ENCODE data around the gene TMEM131L.

- no peak for TF ChIP-seq GATA2 (IDR thresholded peaks at IDR 0.05; ENCODE audit: low read depth, low read length)
- no peak for TF ChIP-seq GATA3 (IDR thresholded peaks at IDR 0.05; ENCODE audit: low read depth, low read length)
These were observed 56.6 kb downstream of the TMEM131L start for GRCh38 chr4:153522802-153523094.
